Fibroblast of villous mesenchyme (primary cell): ENCODE measurements around the gene C1orf159. TPM values are rescaled to one million over a fixed set of nuclear protein-coding genes. Genes with fewer than 3 reads are reported as not detected.

Source experiments
- total RNA-seq: library from RNA; depleted of rRNA; stranded (reverse); fragments of >200 nt; gene quantifications from 2 replicates; pipeline ENCODE4 v1.2.3, GENCODE V29; 2012

The C1orf159 gene
- total RNA-seq, 1 donor = 6.5 TPM

Other genes with a start within 250 kb of the C1orf159 start
- 2.2 and 7.7 TPM in 2 replicates for gene SAMD11, start 192.2 kb downstream of the C1orf159 start, total RNA-seq
- gene NOC2L, start 156.8 kb downstream of the C1orf159 start, total RNA-seq = 66.7 and 76.9 TPM in 2 replicates
- 6.0 and 9.3 TPM in 2 replicates for gene KLHL17, start 155.5 kb downstream of the C1orf159 start, total RNA-seq
- gene PLEKHN1, start 149.6 kb downstream of the C1orf159 start, total RNA-seq = 1.7 and 1.9 TPM in 2 replicates
- gene PERM1, start 134.0 kb downstream of the C1orf159 start, total RNA-seq = under 0.01 and 0.43 TPM in 2 replicates
- gene HES4, start 116.0 kb downstream of the C1orf159 start, total RNA-seq = 2.2 and 8.1 TPM in 2 replicates
- 132 and 137 TPM in 2 replicates for gene ISG15, start 102.6 kb downstream of the C1orf159 start, total RNA-seq
- 77.0 and 95.9 TPM in 2 replicates for gene AGRN, start 96.0 kb downstream of the C1orf159 start, total RNA-seq
- gene RNF223, start 41.8 kb downstream of the C1orf159 start, total RNA-seq = not detected in 2 replicates
- gene TTLL10, start 57.8 kb upstream of the C1orf159 start, total RNA-seq = not detected in 2 replicates
- gene TNFRSF18, start 90.5 kb upstream of the C1orf159 start, total RNA-seq = not detected in 2 replicates
- 0.32 and 0.43 TPM in 2 replicates for gene TNFRSF4, start 98.1 kb upstream of the C1orf159 start, total RNA-seq
- 88.9 and 99.9 TPM in 2 replicates for gene SDF4, start 115.9 kb upstream of the C1orf159 start, total RNA-seq
- 25.0 and 30.3 TPM in 2 replicates for gene B3GALT6, start 116.1 kb upstream of the C1orf159 start, total RNA-seq
- 0.32 and 0.43 TPM in 2 replicates for gene C1QTNF12, start 130.6 kb upstream of the C1orf159 start, total RNA-seq
- 49.9 and 51.4 TPM in 2 replicates for gene UBE2J2, start 157.8 kb upstream of the C1orf159 start, total RNA-seq
- 0.86 and 0.97 TPM in 2 replicates for gene SCNN1D, start 164.3 kb upstream of the C1orf159 start, total RNA-seq
- gene ACAP3, start 191.8 kb upstream of the C1orf159 start, total RNA-seq = 43.2 and 54.8 TPM in 2 replicates
- gene PUSL1, start 192.5 kb upstream of the C1orf159 start, total RNA-seq = 25.0 and 36.7 TPM in 2 replicates
- 57.9 and 61.2 TPM in 2 replicates for gene INTS11, start 208.6 kb upstream of the C1orf159 start, total RNA-seq
- 11.7 and 13.2 TPM in 2 replicates for gene CPTP, start 208.7 kb upstream of the C1orf159 start, total RNA-seq
- under 0.01 TPM in 2 replicates for gene TAS1R3, start 215.2 kb upstream of the C1orf159 start, total RNA-seq
- 69.5 and 70.9 TPM in 2 replicates for gene DVL1, start 233.3 kb upstream of the C1orf159 start, total RNA-seq
- 249 and 351 TPM in 2 replicates for gene MXRA8, start 242.5 kb upstream of the C1orf159 start, total RNA-seq